Mesendoderm (in vitro differentiated cells): ENCODE data around the gene DNAH10.

Experiments used
- DNase-seq: peaks from one replicate; pipeline ENCODE4 v3.0.0; 2013
- H2AK5ac ChIP-seq: 2 replicates; pipeline ENCODE4 v1.6.1; 2013; ENCODE audit warnings: low read length, inconsistent platforms
- H2BK120ac ChIP-seq: 2 replicates; pipeline ENCODE4 v1.6.1; 2013; ENCODE audit warnings: low read depth, mild to moderate bottlenecking, low read length, moderate library complexity, mixed read lengths
- H2BK15ac ChIP-seq: replicated peaks from 2 replicates; pipeline ENCODE4 v1.6.1; 2013; ENCODE audit warnings: low read depth, mild to moderate bottlenecking, moderate library complexity
- H2BK5ac ChIP-seq: 2 replicates; pipeline ENCODE4 v1.6.1; 2013; ENCODE audit warnings: low read length, inconsistent platforms
- H3K18ac ChIP-seq: 2 replicates; pipeline ENCODE4 v1.6.1; 2013; ENCODE audit warnings: mild to moderate bottlenecking, low read length, mixed read lengths
- H3K23ac ChIP-seq: one replicate; pipeline ENCODE4 v1.6.1; 2013; ENCODE audit warnings: low read length
- H3K27ac ChIP-seq: 2 replicates; pipeline ENCODE4 v1.5.1; 2013; ENCODE audit warnings: low read depth, mild to moderate bottlenecking, inconsistent platforms, low read length, moderate library complexity
- H3K27me3 ChIP-seq: 2 replicates; pipeline ENCODE4 v1.6.1; 2013; ENCODE audit warnings: low read length, control low read depth, mild to moderate bottlenecking, inconsistent platforms; ENCODE audit not compliant: insufficient read depth, poor library complexity
- H3K36me3 ChIP-seq: 2 replicates; pipeline ENCODE4 v1.6.1; 2013; ENCODE audit warnings: low read length, inconsistent platforms; ENCODE audit not compliant: control insufficient read depth, insufficient read depth
- H3K4ac ChIP-seq: one replicate; pipeline ENCODE4 v1.6.1; 2013; ENCODE audit warnings: low read depth, mild to moderate bottlenecking, low read length, moderate library complexity
- H3K4me1 ChIP-seq: 2 replicates; pipeline ENCODE4 v1.6.1; 2013; ENCODE audit warnings: low read depth, low read length, inconsistent platforms; ENCODE audit not compliant: control insufficient read depth
- H3K4me2 ChIP-seq: 2 replicates; pipeline ENCODE4 v1.6.1; 2013; ENCODE audit warnings: low read length
- H3K4me3 ChIP-seq: 2 replicates; pipeline ENCODE4 v1.5.1; 2013; ENCODE audit warnings: mild to moderate bottlenecking, low read length
- H3K56ac ChIP-seq: one replicate; pipeline ENCODE4 v1.6.1; 2013; ENCODE audit warnings: low read length
- H3K79me1 ChIP-seq: 2 replicates; pipeline ENCODE4 v1.6.1; 2013; ENCODE audit warnings: low read length, inconsistent platforms
- H3K79me2 ChIP-seq: 2 replicates; pipeline ENCODE4 v1.6.1; 2013; ENCODE audit warnings: mild to moderate bottlenecking, low read length; ENCODE audit not compliant: control insufficient read depth, insufficient read depth
- H3K9ac ChIP-seq: 2 replicates; pipeline ENCODE4 v1.6.1; 2013; ENCODE audit warnings: low read length, inconsistent platforms
- H4K5ac ChIP-seq: one replicate; pipeline ENCODE4 v1.6.1; 2013; ENCODE audit warnings: low read length
- H4K8ac ChIP-seq: one replicate; pipeline ENCODE4 v1.6.1; 2013; ENCODE audit warnings: low read depth, mild to moderate bottlenecking, control low read depth, low read length, moderate library complexity
- WGBS: extraction: QIAGEN DNeasy Blood & Tissue Kit; methylation state at CpG from one replicate; pipeline ENCODE4 v1.1.7; 2013; ENCODE audit warnings: low lambda C conversion rate, missing lambda C conversion rate; ENCODE audit not compliant: insufficient coverage; ENCODE audit errors: extremely low coverage; 5-methylcytosine and 5-hydroxymethylcytosine counted together

DNAH10 gene

GRCh38 chr12:123715195-123715594 lies 46.9 kb upstream of the DNAH10 start:
- H3K9ac ChIP-seq: no peak overlapping the region
- H3K23ac ChIP-seq: no peak overlapping the region
- WGBS: 100% methylated on average over 1 of the region's 2 CpGs
- no peak overlapping the region for H3K27ac ChIP-seq
- H4K8ac ChIP-seq: no peak overlapping the region
- H3K79me1 ChIP-seq: peaks cover 11% of the 10 kb centered on the region
- no peak overlapping the region for H2BK15ac ChIP-seq
- no peak for DNase-seq
- no peak overlapping the region for H2BK5ac ChIP-seq
- peaks cover 26% of the 10 kb centered on the region for H3K79me2 ChIP-seq
- H2AK5ac ChIP-seq: no peak overlapping the region
- no peaks in the 10 kb centered on the region for H3K27me3 ChIP-seq
- no peak overlapping the region for H3K56ac ChIP-seq
- no peak overlapping the region for H3K4me3 ChIP-seq
- H3K18ac ChIP-seq: no peak overlapping the region
- H3K4me1 ChIP-seq: peaks cover 8% of the 10 kb centered on the region
- H3K4ac ChIP-seq: no peak overlapping the region
- no peaks in the 10 kb centered on the region for H3K36me3 ChIP-seq
- H4K5ac ChIP-seq: no peak overlapping the region
- H3K4me2 ChIP-seq: no peak overlapping the region
- no peak overlapping the region for H2BK120ac ChIP-seq

GRCh38 chr12:123717350-123717749 lies 44.8 kb upstream of the DNAH10 start:
- H3K9ac ChIP-seq: no peak overlapping the region
- no peak overlapping the region for H2BK120ac ChIP-seq
- no peak for DNase-seq
- H3K79me1 ChIP-seq: peaks cover 16% of the 10 kb centered on the region
- H2AK5ac ChIP-seq: no peak overlapping the region
- no peak overlapping the region for H2BK5ac ChIP-seq
- no peak overlapping the region for H3K23ac ChIP-seq
- peaks cover 2% of the 10 kb centered on the region for H3K36me3 ChIP-seq
- peak overlapping the region; percentile 8 for H3K18ac ChIP-seq
- no peak overlapping the region for H3K27ac ChIP-seq
- no peaks in the 10 kb centered on the region for H3K27me3 ChIP-seq
- no peak overlapping the region for H3K56ac ChIP-seq
- H3K79me2 ChIP-seq: peaks cover 30% of the 10 kb centered on the region
- H2BK15ac ChIP-seq: no peak overlapping the region
- H4K8ac ChIP-seq: no peak overlapping the region
- WGBS: no CpG with 5 or more reads among the region's 3 CpGs
- no peak overlapping the region for H4K5ac ChIP-seq
- no peak overlapping the region for H3K4me2 ChIP-seq
- peaks cover 11% of the 10 kb centered on the region for H3K4me1 ChIP-seq
- H3K4me3 ChIP-seq: no peak overlapping the region
- H3K4ac ChIP-seq: no peak overlapping the region

- peak overlapping the region; percentile 82 for H3K56ac ChIP-seq
- H3K4me2 ChIP-seq: no peak overlapping the region
- peak; percentile 44 for DNase-seq
- peak overlapping the region; percentile 82 for H2AK5ac ChIP-seq
- WGBS: no CpG with 5 or more reads among the region's 5 CpGs
- peaks cover 3% of the 10 kb centered on the region for H3K36me3 ChIP-seq
- peak overlapping the region; percentile 95 for H3K27ac ChIP-seq
- no peaks in the 10 kb centered on the region for H3K27me3 ChIP-seq
- H3K18ac ChIP-seq: peak overlapping the region; percentile 71
- H3K79me2 ChIP-seq: peaks cover 9% of the 10 kb centered on the region
- no peak overlapping the region for H2BK15ac ChIP-seq
- H4K5ac ChIP-seq: no peak overlapping the region
- no peak overlapping the region for H3K4me3 ChIP-seq
- no peak overlapping the region for H2BK120ac ChIP-seq
- no peak overlapping the region for H3K4ac ChIP-seq
- H2BK5ac ChIP-seq: peak overlapping the region; percentile 97
- peaks cover 6% of the 10 kb centered on the region for H3K79me1 ChIP-seq
- no peak overlapping the region for H4K8ac ChIP-seq
- H3K4me1 ChIP-seq: peaks cover 5% of the 10 kb centered on the region
- peak overlapping the region; percentile 24 for H3K23ac ChIP-seq
- H3K9ac ChIP-seq: peak overlapping the region; percentile 38
These were observed 41.8 kb upstream of the DNAH10 start for GRCh38 chr12:123720141-123720814.

- Histone ChIP-seq H2BK5ac (no peak overlapping the region), H3K27me3 (no peaks in the 10 kb centered on the region), H3K27ac (no peak overlapping the region), H2BK15ac (no peak overlapping the region), H3K4ac (no peak overlapping the region), H2AK5ac (no peak overlapping the region), H2BK120ac (no peak overlapping the region), H3K23ac (no peak overlapping the region), H3K9ac (no peak overlapping the region), H3K79me2 (peaks cover 9% of the 10 kb centered on the region), H4K5ac (no peak overlapping the region), H3K36me3 (peaks cover 3% of the 10 kb centered on the region), H3K4me2 (no peak overlapping the region), H3K4me1 (peaks cover 5% of the 10 kb centered on the region), H3K18ac (no peak overlapping the region), H3K56ac (no peak overlapping the region), H3K79me1 (peaks cover 6% of the 10 kb centered on the region), H4K8ac (no peak overlapping the region), H3K4me3 (no peak overlapping the region)
- no peak for DNase-seq
- WGBS: no CpG with 5 or more reads among the region's 2 CpGs
These were observed 40.9 kb upstream of the DNAH10 start for GRCh38 chr12:123721245-123721644.

- H2AK5ac ChIP-seq: no peak overlapping the region
- 100% methylated on average over 1 of the region's 8 CpGs for WGBS
- H3K4ac ChIP-seq: no peak overlapping the region
- H3K4me1 ChIP-seq: peaks cover 5% of the 10 kb centered on the region
- H3K36me3 ChIP-seq: peaks cover 8% of the 10 kb centered on the region
- no peak overlapping the region for H3K27ac ChIP-seq
- no peak overlapping the region for H2BK5ac ChIP-seq
- H3K79me2 ChIP-seq: peaks cover 4% of the 10 kb centered on the region
- H3K27me3 ChIP-seq: no peaks in the 10 kb centered on the region
- no peak overlapping the region for H2BK120ac ChIP-seq
- H3K9ac ChIP-seq: no peak overlapping the region
- no peak overlapping the region for H3K18ac ChIP-seq
- no peak overlapping the region for H4K5ac ChIP-seq
- no peak overlapping the region for H3K4me3 ChIP-seq
- no peak overlapping the region for H3K4me2 ChIP-seq
- H3K23ac ChIP-seq: no peak overlapping the region
- DNase-seq: no peak
- no peak overlapping the region for H4K8ac ChIP-seq
- H3K79me1 ChIP-seq: peaks cover 5% of the 10 kb centered on the region
- H3K56ac ChIP-seq: no peak overlapping the region
- H2BK15ac ChIP-seq: no peak overlapping the region
These were observed 39.1 kb upstream of the DNAH10 start for GRCh38 chr12:123723011-123723410.

- no peak overlapping the region for H3K23ac ChIP-seq
- H2BK120ac ChIP-seq: no peak overlapping the region
- no peak for DNase-seq
- no peaks in the 10 kb centered on the region for H3K27me3 ChIP-seq
- H4K8ac ChIP-seq: no peak overlapping the region
- H3K4me3 ChIP-seq: no peak overlapping the region
- no peak overlapping the region for H3K27ac ChIP-seq
- no peak overlapping the region for H3K56ac ChIP-seq
- no peak overlapping the region for H2BK5ac ChIP-seq
- peaks cover 4% of the 10 kb centered on the region for H3K79me2 ChIP-seq
- H3K79me1 ChIP-seq: peaks cover 5% of the 10 kb centered on the region
- H3K4ac ChIP-seq: no peak overlapping the region
- peaks cover 5% of the 10 kb centered on the region for H3K4me1 ChIP-seq
- no peak overlapping the region for H3K9ac ChIP-seq
- H4K5ac ChIP-seq: no peak overlapping the region
- no peak overlapping the region for H3K4me2 ChIP-seq
- peaks cover 9% of the 10 kb centered on the region for H3K36me3 ChIP-seq
- H2BK15ac ChIP-seq: no peak overlapping the region
- H2AK5ac ChIP-seq: no peak overlapping the region
- WGBS: no CpG with 5 or more reads among the region's 5 CpGs
- H3K18ac ChIP-seq: no peak overlapping the region
These were observed 38.3 kb upstream of the DNAH10 start for GRCh38 chr12:123723765-123724164.
